Measurements from ENCODE around the gene POLD4.
A peak's percentile ranks its signal among the peaks of the same experiment; 100 is the strongest.
"Not testable (repeated sequence)": the region's sequence is repeated elsewhere in the genome, so short reads cannot be mapped to it uniquely, and the experiment has no call there.

POLD4 gene

GRCh38 chr11:67354075-67355022 is 1.0 kb upstream of the POLD4 start:
- DNase-seq = peak in 1 of 56 donors; percentile 26

- peak in 1 of 56 donors; percentile 54 for DNase-seq
Observed at GRCh38 chr11:67352546-67353316, 615 bp downstream of the POLD4 start.

- DNase-seq = peak in 17 of 56 donors; percentile 21 to 56 (median 32)
Observed at GRCh38 chr11:67351275-67352005, 1.9 kb downstream of the POLD4 start.

- DNase-seq = no peak
Observed at GRCh38 chr11:67349928-67350465, 3.3 kb downstream of the POLD4 start.

GRCh38 chr11:67349457-67349856 is 3.9 kb downstream of the POLD4 start:
- no peak for DNase-seq

GRCh38 chr11:67349036-67349435 is 4.3 kb downstream of the POLD4 start:
- DNase-seq = no peak

- no peak for DNase-seq
Observed at GRCh38 chr11:67347964-67348749, 5.2 kb downstream of the POLD4 start.

- peak in 4 of 56 donors; percentile 4 to 26 (median 20) for DNase-seq
Observed at GRCh38 chr11:67345920-67346819, 7.2 kb downstream of the POLD4 start.

GRCh38 chr11:67345247-67345919 is 8.0 kb downstream of the POLD4 start:
- no peak for DNase-seq

GRCh38 chr11:67344264-67344663 is 9.1 kb downstream of the POLD4 start:
- no peak for DNase-seq

GRCh38 chr11:67337257-67337656 is 16.1 kb downstream of the POLD4 start:
- DNase-seq = no peak

- DNase-seq = no peak
Observed at GRCh38 chr11:67332081-67332691, 21.2 kb downstream of the POLD4 start.

GRCh38 chr11:67323526-67323925 is 29.8 kb downstream of the POLD4 start:
- no peak for DNase-seq

- no peak for DNase-seq
Observed at GRCh38 chr11:67322049-67322448, 31.3 kb downstream of the POLD4 start.

GRCh38 chr11:67321313-67321871 is 32.0 kb downstream of the POLD4 start:
- no peak for DNase-seq

- no peak for DNase-seq
Observed at GRCh38 chr11:67320691-67321090, 32.7 kb downstream of the POLD4 start.

- DNase-seq = no peak
Observed at GRCh38 chr11:67320011-67320410, 33.3 kb downstream of the POLD4 start.

- DNase-seq = not testable (repeated sequence)
Observed at GRCh38 chr11:67318876-67319275, 34.5 kb downstream of the POLD4 start.

Data from amygdala (tissue), 56 donors.